ENCODE data around the gene OBSCN. TPM values are rescaled to one million over a fixed set of nuclear protein-coding genes. Genes with fewer than 3 reads are reported as not detected.

The OBSCN gene
- total RNA-seq, 4 donors from 2014 or later, result 15.0 to 46.6 (median 34.4) TPM

GRCh38 chr1:228302086-228302485 is 94.2 kb downstream of the OBSCN start:
- DNase-seq (ENCODE audit: low spot score in 2 of 2), result no peak
- no peaks in the 10 kb centered on the region for H3K27me3 ChIP-seq
- WGBS, result 98% methylated on average over 4 of the region's 4 CpGs
- no peaks in the 10 kb centered on the region for H3K4me1 ChIP-seq
- H3K9me3 ChIP-seq, result peaks cover 20% of the 10 kb centered on the region
- no peak for TF ChIP-seq POLR2A (IDR thresholded peaks at IDR 0.05)
- no peak for TF ChIP-seq POLR2AphosphoS5 (IDR thresholded peaks at IDR 0.05)
- TF ChIP-seq EP300 (IDR thresholded peaks at IDR 0.05), result no peak
- TF ChIP-seq, protein P1, sequence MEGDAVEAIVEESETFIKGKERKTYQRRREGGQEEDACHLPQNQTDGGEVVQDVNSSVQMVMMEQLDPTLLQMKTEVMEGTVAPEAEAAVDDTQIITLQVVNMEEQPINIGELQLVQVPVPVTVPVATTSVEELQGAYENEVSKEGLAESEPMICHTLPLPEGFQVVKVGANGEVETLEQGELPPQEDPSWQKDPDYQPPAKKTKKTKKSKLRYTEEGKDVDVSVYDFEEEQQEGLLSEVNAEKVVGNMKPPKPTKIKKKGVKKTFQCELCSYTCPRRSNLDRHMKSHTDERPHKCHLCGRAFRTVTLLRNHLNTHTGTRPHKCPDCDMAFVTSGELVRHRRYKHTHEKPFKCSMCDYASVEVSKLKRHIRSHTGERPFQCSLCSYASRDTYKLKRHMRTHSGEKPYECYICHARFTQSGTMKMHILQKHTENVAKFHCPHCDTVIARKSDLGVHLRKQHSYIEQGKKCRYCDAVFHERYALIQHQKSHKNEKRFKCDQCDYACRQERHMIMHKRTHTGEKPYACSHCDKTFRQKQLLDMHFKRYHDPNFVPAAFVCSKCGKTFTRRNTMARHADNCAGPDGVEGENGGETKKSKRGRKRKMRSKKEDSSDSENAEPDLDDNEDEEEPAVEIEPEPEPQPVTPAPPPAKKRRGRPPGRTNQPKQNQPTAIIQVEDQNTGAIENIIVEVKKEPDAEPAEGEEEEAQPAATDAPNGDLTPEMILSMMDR (IDR thresholded peaks at IDR 0.05), result no peak
- no peak overlapping the region for H3K4me3 ChIP-seq
- H3K36me3 ChIP-seq, result peaks cover 8% of the 10 kb centered on the region
- H3K27ac ChIP-seq, result no peak overlapping the region

DNA sequence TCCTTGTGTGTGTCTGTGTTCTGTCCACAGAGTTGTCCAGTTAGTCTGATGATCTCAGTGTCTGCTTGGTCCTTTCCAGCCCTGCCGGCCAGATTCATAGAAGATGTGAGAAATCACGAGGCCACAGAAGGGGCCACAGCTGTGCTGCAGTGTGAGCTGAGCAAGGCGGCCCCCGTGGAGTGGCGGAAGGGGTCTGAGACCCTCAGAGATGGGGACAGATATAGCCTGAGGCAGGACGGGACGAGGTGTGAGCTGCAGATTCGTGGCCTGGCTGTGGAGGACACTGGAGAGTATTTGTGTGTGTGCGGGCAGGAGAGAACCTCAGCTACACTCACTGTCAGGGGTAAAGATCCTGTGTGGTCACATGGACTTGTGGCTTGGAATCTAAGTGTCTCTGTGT is 95.8 kb downstream of the OBSCN start:
- Histone ChIP-seq H3K4me1 (no peaks in the 10 kb centered on the region), H3K27me3 (no peaks in the 10 kb centered on the region), H3K36me3 (peaks cover 8% of the 10 kb centered on the region), H3K27ac (no peak overlapping the region), H3K4me3 (no peak overlapping the region), H3K9me3 (peaks cover 20% of the 10 kb centered on the region)
- peak; percentile 43 to 65 for DNase-seq (ENCODE audit: low spot score in 2 of 2)
- TF ChIP-seq EP300 (IDR thresholded peaks at IDR 0.05) (no peak), POLR2A (IDR thresholded peaks at IDR 0.05) (no peak)
- TF ChIP-seq, protein P1 (IDR thresholded peaks at IDR 0.05), result no peak
- 90% methylated on average over 9 of the region's 9 CpGs for WGBS

DNA sequence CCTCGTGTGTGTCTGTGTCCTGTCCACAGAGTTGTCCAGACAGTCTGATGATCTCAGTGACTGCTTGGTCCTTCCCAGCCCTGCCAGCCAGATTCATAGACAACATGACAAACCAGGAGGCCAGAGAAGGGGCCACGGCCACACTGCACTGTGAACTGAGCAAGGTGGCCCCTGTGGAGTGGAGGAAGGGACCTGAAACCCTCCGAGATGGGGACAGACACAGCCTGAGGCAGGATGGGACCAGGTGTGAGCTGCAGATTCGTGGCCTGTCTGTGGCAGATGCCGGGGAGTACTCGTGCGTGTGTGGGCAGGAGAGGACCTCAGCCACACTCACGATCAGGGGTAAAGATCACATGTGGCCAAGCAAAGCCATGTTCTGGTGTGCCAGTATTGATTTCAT is 96.4 kb downstream of the OBSCN start:
- Histone ChIP-seq H3K36me3 (peaks cover 8% of the 10 kb centered on the region), H3K4me3 (no peak overlapping the region), H3K27ac (no peak overlapping the region), H3K4me1 (no peaks in the 10 kb centered on the region), H3K9me3 (peaks cover 20% of the 10 kb centered on the region), H3K27me3 (no peaks in the 10 kb centered on the region)
- no peak for TF ChIP-seq POLR2A (IDR thresholded peaks at IDR 0.05)
- TF ChIP-seq POLR2AphosphoS5 (IDR thresholded peaks at IDR 0.05), result no peak
- TF ChIP-seq EP300 (IDR thresholded peaks at IDR 0.05), result no peak
- TF ChIP-seq, protein P1 (IDR thresholded peaks at IDR 0.05), result no peak
- peak; percentile 30 to 61 for DNase-seq (ENCODE audit: low spot score in 2 of 2)
- 85% methylated on average over 8 of the region's 8 CpGs for WGBS

DNA sequence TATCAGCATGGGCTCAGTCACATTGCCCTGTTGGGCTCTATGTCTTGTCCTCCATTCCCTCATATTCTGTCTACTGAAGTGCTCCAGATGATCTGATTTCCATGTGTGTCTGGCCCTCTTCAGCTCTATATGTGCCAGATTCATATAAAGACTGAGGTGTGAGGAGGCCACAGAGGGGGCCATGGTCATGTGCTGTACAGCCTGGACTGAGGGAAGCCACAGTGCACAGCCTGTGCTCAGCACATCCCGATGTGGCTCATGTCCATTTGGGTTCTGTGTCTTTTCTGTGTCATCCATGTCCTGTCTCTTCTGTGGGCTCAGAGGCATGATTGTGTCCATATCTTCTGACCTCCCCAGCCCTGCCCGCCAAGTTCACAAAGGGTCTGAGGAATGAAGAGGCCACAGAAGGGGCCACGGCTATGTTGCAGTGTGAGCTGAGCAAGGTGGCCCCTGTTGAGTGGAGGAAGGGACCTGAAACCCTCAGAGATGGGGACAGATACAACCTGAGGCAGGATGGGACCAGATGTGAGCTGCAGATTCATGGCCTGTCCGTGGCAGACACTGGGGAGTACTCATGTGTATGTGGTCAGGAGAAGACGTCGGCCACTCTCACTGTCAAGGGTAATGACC is 97.0 kb downstream of the OBSCN start:
- DNase-seq (ENCODE audit: low spot score in 2 of 2), result peak in 1 of 2 donors; percentile 48
- TF ChIP-seq, protein P1 (IDR thresholded peaks at IDR 0.05), result no peak
- TF ChIP-seq POLR2AphosphoS5 (IDR thresholded peaks at IDR 0.05) (no peak), EP300 (IDR thresholded peaks at IDR 0.05) (no peak), POLR2A (IDR thresholded peaks at IDR 0.05) (no peak)

GRCh38 chr1:228305721-228306152 is 97.9 kb downstream of the OBSCN start:
- no peaks in the 10 kb centered on the region for H3K27me3 ChIP-seq
- no peaks in the 10 kb centered on the region for H3K36me3 ChIP-seq
- DNase-seq (ENCODE audit: low spot score in 2 of 2), result no peak
- no peak overlapping the region for H3K27ac ChIP-seq
- WGBS, result 81% methylated on average over 2 of the region's 6 CpGs
- H3K9me3 ChIP-seq, result peaks cover 20% of the 10 kb centered on the region
- H3K4me3 ChIP-seq, result no peak overlapping the region
- H3K4me1 ChIP-seq, result no peaks in the 10 kb centered on the region
- no peak for TF ChIP-seq POLR2AphosphoS5 (IDR thresholded peaks at IDR 0.05)
- no peak for TF ChIP-seq EP300 (IDR thresholded peaks at IDR 0.05)
- no peak for TF ChIP-seq POLR2A (IDR thresholded peaks at IDR 0.05)
- TF ChIP-seq, protein P1 (IDR thresholded peaks at IDR 0.05), result no peak

More for the DNA sequence above, 97.0 kb downstream of the OBSCN start:
- no peak overlapping the region for H3K4me3 ChIP-seq
- no peaks in the 10 kb centered on the region for H3K4me1 ChIP-seq
- no peak overlapping the region for H3K27ac ChIP-seq
- no peaks in the 10 kb centered on the region for H3K27me3 ChIP-seq
- H3K9me3 ChIP-seq, result peaks cover 20% of the 10 kb centered on the region
- H3K36me3 ChIP-seq, result peaks cover 6% of the 10 kb centered on the region
- 96% methylated on average over 6 of the region's 6 CpGs for WGBS

All from suprapubic skin (tissue), 4 donors.